Left lung (tissue), 10 donors: Measurements from ENCODE around the gene ULBP3. TPM values are rescaled to one million over a fixed set of nuclear protein-coding genes. Genes with fewer than 3 reads are reported as not detected.
"Not testable (repeated sequence)": the region's sequence is repeated elsewhere in the genome, so short reads cannot be mapped to it uniquely, and the experiment has no call there.

Experiments used
- ATAC-seq: fragments of 200-7000 bp; cut with Tn5 transposase; one replicate; pipeline ENCODE4 v1.9.1; 2020; ENCODE audit warnings: moderate library complexity
- DNase-seq, 4 donors: peaks; one replicate each; pipeline ENCODE4 v3.0.0-alpha.2; 2013 to 2020
- H3K27ac ChIP-seq, 2 donors: fragments of 200-600 bp; sonication (generic) in 1 of 2; one replicate each; pipeline versions ENCODE4 v1.5.0 to v1.8.0; 2020 to 2021
- H3K27me3 ChIP-seq, 2 donors: fragments of 200-600 bp; sonication (generic) in 1 of 2; one replicate each; pipeline versions ENCODE4 v1.5.0 to v1.8.0; 2020 to 2021
- H3K36me3 ChIP-seq, 2 donors: fragments of 200-600 bp; sonication (generic) in 1 of 2; one replicate each; pipeline versions ENCODE4 v1.5.0 to v1.8.0; 2020 to 2021
- H3K4me1 ChIP-seq, 2 donors: fragments of 200-600 bp; one replicate each; pipeline ENCODE4 v1.8.0; 2021
- H3K4me3 ChIP-seq, 2 donors: fragments of 200-600 bp; sonication (generic) in 1 of 2; one replicate each; pipeline versions ENCODE4 v1.5.0 to v1.8.0; 2020 to 2021; ENCODE audit warnings: mild to moderate bottlenecking in 1 of 2
- H3K9me3 ChIP-seq, 2 donors: fragments of 200-600 bp; sonication (generic) in 1 of 2; one replicate each; pipeline versions ENCODE4 v1.5.0 to v1.8.0; 2020 to 2021
- intact Hi-C, 2 donors: fragments of 100-400 bp; cut with DNase I; formaldehyde crosslinking; loops; one replicate each; pipeline versions ENCODE4 v1.11.2 to v1.14.2; 2022
- polyA plus RNA-seq, 6 donors: library from polyadenylated mRNA; unstranded; fragments of 120-200 nt; gene quantifications; one replicate each; pipeline ENCODE4 v1.2.1, GENCODE V29; 2013; ENCODE audit not compliant: insufficient read length in 6 of 6
- total RNA-seq, 2 donors: library from RNA; stranded (reverse); fragmentation: NEBNext Ultra II Directional; extraction: Animal tissue kit (Norgen Biotek cat#: 25700); gene quantifications; one replicate each; pipeline ENCODE4 v1.2.1, GENCODE V29; 2021
- TF ChIP-seq, protein P1 (sequence below), 2 donors: fragments of 200-600 bp; sonication (generic) in 1 of 2; IDR thresholded peaks; one replicate each; pipeline versions ENCODE4 v1.5.0 to v1.8.0; 2021; ENCODE audit warnings: antibody characterized with exemption in 2 of 2
- donor health status: DM: no; HTN: yes; CAD: no.
- donor health status: DM: no; HTN: no; CAD: no.

Gene ULBP3
- total and polyA plus RNA-seq, 8 donors: 8.6 to 13.0 (median 10.3) TPM

DNA sequence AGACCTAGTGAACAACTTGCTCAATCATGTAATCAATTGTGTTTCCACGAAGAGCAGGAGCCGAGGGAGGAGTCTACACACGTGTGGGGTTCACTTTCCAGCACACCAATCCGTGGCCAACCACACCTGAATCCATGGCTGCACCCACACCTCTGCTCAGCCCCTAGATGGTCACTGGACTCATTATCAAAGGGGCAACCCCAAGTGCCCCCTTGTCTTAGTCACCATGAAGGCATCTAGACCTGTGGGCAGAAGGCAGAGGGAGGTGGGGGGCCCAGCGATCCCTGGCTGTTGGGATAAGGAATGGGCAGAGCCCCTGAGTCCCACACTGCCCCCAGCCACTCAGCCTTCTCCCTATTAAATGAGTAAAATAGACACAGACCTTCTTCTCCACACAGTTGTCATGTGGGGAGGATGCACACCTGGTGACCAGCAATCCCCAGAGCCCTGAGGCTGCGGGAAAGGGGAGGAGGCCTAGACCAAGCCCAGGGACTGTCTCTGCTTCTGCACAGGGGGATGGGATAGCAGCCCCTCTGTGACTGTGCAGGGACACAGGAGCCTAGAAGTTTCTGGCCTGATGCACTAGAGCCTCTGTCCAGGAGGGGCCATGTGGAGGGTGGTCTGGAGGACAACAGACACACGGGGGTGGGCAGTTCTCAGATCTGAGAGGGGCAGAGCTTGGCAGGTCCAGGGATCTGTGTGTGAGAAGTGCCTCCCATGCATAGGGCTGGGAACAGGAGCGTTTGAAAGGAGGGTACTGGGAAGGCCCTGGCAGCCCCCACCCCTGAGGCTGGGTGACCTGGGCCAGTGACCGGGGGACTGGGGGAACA is 41.7 kb downstream of the ULBP3 start:
- H3K9me3 ChIP-seq: no peaks in the 10 kb centered on the region
- no peak overlapping the region for H3K27ac ChIP-seq
- peaks cover 9 to 10% of the 10 kb centered on the region in 2 donors for H3K4me1 ChIP-seq
- H3K36me3 ChIP-seq: no peaks in the 10 kb centered on the region
- intact Hi-C loops: no loop called here
- H3K4me3 ChIP-seq: no peak overlapping the region
- TF ChIP-seq, protein P1, sequence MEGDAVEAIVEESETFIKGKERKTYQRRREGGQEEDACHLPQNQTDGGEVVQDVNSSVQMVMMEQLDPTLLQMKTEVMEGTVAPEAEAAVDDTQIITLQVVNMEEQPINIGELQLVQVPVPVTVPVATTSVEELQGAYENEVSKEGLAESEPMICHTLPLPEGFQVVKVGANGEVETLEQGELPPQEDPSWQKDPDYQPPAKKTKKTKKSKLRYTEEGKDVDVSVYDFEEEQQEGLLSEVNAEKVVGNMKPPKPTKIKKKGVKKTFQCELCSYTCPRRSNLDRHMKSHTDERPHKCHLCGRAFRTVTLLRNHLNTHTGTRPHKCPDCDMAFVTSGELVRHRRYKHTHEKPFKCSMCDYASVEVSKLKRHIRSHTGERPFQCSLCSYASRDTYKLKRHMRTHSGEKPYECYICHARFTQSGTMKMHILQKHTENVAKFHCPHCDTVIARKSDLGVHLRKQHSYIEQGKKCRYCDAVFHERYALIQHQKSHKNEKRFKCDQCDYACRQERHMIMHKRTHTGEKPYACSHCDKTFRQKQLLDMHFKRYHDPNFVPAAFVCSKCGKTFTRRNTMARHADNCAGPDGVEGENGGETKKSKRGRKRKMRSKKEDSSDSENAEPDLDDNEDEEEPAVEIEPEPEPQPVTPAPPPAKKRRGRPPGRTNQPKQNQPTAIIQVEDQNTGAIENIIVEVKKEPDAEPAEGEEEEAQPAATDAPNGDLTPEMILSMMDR (IDR thresholded peaks at IDR 0.05): no peak
- ATAC-seq: no peak
- H3K27me3 ChIP-seq: peaks cover 10 to 53% of the 10 kb centered on the region in 2 donors
- no peak for DNase-seq

DNA sequence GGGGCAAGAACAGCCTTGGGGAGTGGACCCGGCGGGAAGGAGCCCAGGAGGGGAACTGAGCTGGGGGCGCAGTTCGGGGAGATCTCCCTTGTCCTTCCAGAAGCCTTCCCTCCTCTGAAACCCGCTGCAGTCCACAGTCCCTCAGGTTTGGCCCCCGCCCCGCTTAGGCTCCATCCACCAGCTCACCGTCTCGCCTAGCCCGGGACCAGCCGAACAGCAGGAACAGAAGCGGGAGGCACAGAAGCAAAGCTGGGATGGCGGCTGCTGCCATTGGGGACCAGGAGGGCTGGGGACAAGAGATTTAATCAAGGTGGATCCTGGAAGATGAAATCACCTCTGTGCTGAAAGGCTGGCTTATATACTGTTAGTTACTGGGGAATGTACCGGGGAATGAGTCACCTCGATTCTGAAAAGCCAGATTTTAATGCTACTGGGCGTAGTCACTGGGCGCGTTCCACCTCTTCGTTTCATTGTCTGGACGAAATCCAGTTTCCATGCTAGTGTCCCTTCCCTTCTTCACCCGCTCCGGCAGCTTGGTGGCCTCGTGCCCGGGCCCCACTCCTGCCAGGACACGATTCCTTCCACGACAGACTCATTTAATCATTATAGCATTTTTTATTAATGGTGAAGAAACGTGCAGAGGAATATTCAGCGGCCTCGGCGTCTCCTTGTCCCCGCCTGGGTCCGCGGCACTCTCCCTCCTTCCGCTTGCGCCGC is 43.6 kb downstream of the ULBP3 start, which contains the start of gene RAET1L:
RAET1L (minus strand) TSS at position 332 of the 717 bp plus-strand sequence; CDS start at position 271, 61 bp downstream.
- intact Hi-C loops: no loop called here
- Histone ChIP-seq H3K4me1 (peaks cover 9 to 10% of the 10 kb centered on the region in 2 donors), H3K27me3 (peaks cover 10 to 53% of the 10 kb centered on the region in 2 donors), H3K9me3 (no peaks in the 10 kb centered on the region), H3K4me3 (peak within 1 kb of the TSS; percentile 6 to 16), H3K36me3 (no peaks in the 10 kb centered on the region), H3K27ac (no peak within 1 kb of the TSS)
- DNase-seq (peak in 1 of 4 donors; percentile 24), ATAC-seq (peak; percentile 86)
- TF ChIP-seq, protein P1 (IDR thresholded peaks at IDR 0.05): no peak

DNA sequence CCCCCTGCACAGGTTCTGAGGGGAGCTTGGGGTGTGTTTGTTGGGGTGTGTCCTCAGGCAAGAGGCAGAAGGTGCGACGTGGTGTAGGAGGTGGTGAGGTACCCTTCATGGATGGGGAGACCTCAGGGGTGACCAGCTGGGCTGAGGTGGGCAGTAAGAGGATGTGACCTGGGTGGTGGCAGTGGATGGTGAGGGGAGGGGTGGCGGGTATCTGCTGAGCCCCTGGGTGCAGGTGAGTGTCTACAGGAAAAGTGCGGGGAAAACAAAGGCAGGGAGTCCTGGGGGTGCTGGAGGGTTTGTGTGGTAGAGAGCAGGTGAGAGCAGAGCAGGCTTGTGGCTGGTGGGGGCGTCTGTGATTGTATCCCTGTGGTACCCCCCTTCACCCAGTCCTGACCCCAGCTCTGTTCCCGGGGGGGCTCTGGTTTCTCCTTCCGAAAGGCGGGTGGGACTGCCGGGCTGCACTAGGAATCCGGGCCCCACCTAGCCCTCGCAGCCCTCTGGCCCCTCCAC is 44.2 kb downstream of the ULBP3 start:
- H3K36me3 ChIP-seq: no peaks in the 10 kb centered on the region
- ATAC-seq (no peak), DNase-seq (no peak)
- no peak overlapping the region for H3K27ac ChIP-seq
- H3K9me3 ChIP-seq: no peaks in the 10 kb centered on the region
- peaks cover 9 to 10% of the 10 kb centered on the region in 2 donors for H3K4me1 ChIP-seq
- TF ChIP-seq, protein P1 (IDR thresholded peaks at IDR 0.05): no peak
- no peak overlapping the region for H3K4me3 ChIP-seq
- peaks cover 10 to 53% of the 10 kb centered on the region in 2 donors for H3K27me3 ChIP-seq
- intact Hi-C loops: no loop called here

DNA sequence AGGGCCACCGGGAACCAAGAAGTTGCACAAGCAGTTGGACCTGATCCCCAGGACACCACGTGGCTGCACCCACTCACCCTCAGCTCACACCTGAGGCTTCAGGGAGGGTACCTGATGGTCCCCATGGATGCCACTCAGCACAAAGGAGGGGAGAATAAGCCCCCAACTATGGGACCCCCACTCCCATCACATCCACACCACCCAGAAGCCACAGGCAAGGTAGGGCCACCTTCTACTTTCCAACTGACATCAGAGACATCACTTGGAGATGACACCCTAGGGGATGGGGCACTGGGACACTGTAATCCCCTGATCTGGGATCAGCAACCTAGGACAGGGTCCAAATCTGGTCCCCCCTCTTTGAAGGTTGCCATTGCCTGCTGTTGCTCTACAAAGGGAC is 44.9 kb downstream of the ULBP3 start:
- ATAC-seq, H3K27ac ChIP-seq, H3K4me3 ChIP-seq, DNase-seq, H3K9me3 ChIP-seq, intact Hi-C loops, H3K36me3 ChIP-seq: not testable (repeated sequence)
- Histone ChIP-seq H3K4me1 (peaks cover 9 to 10% of the 10 kb centered on the region in 2 donors), H3K27me3 (peaks cover 10 to 57% of the 10 kb centered on the region in 2 donors)

DNA sequence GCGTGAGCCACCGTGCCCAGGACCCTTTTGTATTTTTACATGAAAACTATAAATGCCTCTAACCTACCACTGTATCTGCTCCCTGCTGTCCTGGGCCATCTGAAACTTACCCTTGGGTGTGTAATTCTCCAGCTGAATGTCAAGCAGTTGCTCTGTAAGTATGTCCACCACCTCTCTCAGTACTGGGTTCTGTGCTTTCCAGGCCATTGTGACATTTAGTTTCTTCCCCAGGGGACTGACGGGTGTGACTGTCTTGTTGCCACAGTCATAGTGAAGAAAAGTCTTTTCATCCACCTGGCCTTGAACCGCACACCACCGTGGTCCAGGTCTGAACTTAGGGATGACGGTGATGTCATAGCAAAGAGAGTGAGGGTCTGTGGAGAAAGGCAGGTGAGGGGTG is 47.1 kb downstream of the ULBP3 start:
- H3K27ac ChIP-seq, H3K36me3 ChIP-seq, intact Hi-C loops, H3K4me3 ChIP-seq, H3K9me3 ChIP-seq, ATAC-seq, DNase-seq: not testable (repeated sequence)
- Histone ChIP-seq H3K4me1 (peaks cover 9 to 10% of the 10 kb centered on the region in 2 donors), H3K27me3 (peaks cover 16 to 57% of the 10 kb centered on the region in 2 donors)
